ENCODE measurements around the gene SPATA13.

DNA sequence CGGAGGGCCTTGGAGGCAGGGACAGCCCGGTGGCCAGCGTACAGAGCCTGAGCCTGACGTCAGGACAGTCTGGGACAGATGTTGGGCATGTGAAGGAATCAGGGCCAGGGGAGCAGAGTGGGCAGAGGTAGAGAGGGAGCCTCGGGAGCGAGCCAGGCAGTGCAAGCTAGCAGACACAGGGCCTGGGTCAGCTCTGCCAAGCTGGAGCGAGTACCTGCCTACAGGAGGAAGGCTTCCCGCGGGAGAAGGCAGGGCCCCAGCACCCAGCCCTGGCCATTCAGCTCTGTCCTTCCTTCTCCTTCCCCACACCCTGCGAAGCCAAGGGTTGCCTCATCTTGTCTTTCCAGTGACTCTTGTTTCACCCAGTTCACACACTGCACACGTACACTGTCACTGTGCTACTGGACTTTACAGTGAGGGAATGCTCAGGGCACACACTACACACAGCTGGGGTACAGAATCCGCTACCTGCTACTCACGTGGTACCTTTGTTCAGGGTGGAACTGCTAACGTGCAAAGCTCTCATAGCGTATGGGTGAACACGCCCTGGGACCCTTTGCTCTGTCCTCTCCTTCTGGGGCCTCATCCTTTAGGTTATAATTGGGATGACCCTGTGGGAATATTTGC is 139.1 kb downstream of the SPATA13 start:
- TF ChIP-seq, protein P1, sequence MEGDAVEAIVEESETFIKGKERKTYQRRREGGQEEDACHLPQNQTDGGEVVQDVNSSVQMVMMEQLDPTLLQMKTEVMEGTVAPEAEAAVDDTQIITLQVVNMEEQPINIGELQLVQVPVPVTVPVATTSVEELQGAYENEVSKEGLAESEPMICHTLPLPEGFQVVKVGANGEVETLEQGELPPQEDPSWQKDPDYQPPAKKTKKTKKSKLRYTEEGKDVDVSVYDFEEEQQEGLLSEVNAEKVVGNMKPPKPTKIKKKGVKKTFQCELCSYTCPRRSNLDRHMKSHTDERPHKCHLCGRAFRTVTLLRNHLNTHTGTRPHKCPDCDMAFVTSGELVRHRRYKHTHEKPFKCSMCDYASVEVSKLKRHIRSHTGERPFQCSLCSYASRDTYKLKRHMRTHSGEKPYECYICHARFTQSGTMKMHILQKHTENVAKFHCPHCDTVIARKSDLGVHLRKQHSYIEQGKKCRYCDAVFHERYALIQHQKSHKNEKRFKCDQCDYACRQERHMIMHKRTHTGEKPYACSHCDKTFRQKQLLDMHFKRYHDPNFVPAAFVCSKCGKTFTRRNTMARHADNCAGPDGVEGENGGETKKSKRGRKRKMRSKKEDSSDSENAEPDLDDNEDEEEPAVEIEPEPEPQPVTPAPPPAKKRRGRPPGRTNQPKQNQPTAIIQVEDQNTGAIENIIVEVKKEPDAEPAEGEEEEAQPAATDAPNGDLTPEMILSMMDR (IDR thresholded peaks at IDR 0.05) = no peak
- no peak for TF ChIP-seq EZH2 (IDR thresholded peaks at IDR 0.05; ENCODE audit: borderline replicate concordance, insufficient read depth, low read depth, low read length, poor library complexity, severe bottlenecking)

Data from B cell (primary cell).